Stimulated activated CD4-positive, alpha-beta T cell treated with anti-CD3 and anti-CD28 coated beads, TNF-alpha, amount 100 ng/mL, for 1 hour (primary cell): ENCODE measurements around the gene BLTP3A.
"Not testable (repeated sequence)": the region's sequence is repeated elsewhere in the genome, so short reads cannot be mapped to it uniquely, and the experiment has no call there.

Source experiments
- DNase-seq, 3 donors: peaks; one replicate each; pipeline ENCODE4 v3.0.0-alpha.2; 2020; ENCODE audit warnings: low read depth in 3 of 3, low spot score in 1 of 3

Gene BLTP3A

DNA sequence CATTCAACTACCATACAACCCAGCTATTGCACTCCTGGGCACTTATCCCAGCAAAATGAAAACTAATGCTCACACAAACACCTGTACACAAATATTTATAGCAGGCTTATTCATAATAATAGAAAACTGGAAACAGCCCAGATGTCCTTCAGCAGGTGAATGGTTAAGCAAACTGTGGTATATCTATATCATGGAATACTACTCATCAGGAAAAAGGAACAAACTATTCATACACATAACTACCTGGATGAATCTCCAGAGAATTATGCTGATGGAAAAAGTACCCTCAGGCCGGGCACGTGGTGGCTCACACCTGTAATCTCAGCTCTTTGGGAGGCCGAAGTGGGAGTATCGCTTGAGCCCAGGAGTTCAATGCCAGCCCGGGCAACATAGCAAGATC is 3.8 kb upstream of the BLTP3A start:
- DNase-seq: no peak

DNA sequence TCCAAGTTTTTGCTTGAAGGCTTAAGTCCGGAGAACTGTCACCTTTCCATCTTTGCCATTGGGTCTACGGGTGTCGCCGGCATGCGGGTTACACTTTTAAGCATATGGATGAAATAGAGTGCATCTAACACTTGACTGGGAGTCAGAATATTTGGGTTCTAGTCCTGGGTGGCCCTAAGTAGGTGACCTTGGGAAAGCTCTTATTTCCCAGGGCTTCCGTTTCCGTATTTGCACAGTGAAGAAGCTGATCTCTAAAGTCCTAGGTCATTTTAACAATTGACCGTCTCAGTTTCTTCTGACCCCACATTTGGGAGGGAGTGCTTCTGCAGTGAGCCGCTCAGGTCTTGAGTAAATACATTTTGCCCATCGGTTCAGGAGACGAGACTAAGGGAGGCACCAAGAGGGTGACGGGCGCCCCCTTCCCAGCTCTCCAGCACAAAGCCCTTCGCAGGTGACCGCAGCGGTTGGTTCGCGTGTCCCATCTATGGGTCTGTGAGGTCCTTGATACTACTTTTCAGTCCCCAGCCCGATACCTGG is 651 bp upstream of the BLTP3A start:
- DNase-seq: peak in 2 of 3 donors; percentile 5 to 24

DNA sequence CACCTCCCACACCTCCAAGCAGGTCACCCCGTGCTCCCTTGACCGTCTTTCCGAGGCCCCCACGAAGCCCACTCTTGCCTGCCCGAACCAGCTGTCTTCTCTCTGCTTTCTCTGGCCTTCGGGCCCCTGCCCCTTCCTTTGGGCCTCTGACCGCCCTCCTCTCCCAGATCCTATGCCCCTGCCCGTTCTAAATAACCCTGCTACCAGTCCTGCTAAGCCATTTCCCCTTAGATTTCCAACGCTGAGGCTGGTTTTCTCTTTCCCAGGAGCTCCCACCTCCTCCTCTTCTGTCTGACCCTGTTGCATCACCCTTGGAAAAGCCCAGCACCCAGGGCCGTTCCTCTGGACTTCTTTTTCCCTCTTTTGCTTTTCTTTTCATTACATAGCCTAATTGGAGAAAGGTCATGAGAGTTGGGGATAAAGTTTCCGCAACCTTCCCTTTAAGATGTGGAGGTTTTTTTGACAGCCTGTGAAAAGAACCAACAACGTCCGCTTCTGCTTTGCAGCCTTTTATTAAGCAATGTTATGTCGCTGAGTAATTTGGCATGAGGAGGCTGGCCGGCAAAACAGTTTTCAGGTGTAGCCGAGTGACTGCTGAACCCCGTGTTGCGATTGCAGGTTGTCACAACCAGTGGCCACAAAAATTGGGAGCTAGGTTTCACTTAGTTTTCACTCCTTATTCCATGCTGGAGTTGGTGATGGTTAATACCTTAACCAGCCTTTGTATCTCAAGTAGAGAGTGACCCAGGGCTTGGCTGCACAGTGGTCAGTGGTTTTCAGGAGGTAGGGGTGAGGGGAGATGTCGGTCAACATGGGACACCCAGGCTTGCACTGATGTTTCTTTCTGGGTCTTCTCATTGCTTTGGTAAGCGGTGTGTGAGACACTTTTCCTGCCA is 970 bp downstream of the BLTP3A start:
- DNase-seq: no peak

DNA sequence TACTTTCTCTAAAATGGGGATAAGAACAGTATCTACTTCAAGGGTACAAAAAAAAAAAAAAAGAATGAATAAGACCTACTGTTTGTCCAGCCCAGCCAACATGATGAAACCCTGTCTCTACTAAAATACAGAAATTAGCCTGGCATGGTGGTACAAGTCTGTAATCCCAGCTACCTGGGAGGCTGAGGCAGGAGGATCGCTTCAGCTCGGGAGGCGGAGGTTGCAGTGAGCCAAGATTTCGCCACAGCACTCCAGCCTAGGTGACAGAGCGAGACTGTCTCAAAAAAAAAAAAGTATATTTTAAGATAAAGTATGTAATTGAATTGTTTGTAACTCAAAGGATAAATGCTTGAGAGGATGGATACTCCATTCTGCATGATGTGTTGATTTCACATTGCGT is 2.0 kb downstream of the BLTP3A start:
- no peak for DNase-seq

DNA sequence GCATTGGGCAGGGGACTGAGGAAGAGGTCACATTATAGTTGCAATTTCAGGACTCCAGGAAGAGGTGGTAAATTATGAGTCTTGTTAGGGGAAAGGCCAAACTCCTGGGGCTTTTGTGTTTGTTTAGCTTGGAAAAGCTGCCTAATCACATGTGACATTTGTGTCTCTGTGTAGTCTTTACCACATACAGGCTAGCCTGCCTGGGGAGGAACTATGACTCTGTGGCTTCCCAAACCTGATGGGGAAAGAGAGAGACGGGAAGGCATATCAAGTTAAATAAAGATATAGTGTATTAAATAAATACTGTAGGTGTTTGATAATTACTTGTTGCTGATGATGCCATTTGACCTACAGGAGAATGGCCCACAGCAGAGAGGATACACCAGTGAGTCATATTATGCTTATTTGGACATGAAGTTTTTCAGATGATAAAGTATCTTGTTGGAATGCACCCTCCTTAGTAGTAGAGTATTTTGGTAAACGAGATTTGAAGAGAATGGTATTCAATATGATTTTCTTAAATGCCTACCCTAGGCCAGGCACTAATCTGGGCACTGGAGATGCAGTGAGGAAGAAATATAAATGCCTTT is 4.0 kb downstream of the BLTP3A start:
- no peak for DNase-seq

DNA sequence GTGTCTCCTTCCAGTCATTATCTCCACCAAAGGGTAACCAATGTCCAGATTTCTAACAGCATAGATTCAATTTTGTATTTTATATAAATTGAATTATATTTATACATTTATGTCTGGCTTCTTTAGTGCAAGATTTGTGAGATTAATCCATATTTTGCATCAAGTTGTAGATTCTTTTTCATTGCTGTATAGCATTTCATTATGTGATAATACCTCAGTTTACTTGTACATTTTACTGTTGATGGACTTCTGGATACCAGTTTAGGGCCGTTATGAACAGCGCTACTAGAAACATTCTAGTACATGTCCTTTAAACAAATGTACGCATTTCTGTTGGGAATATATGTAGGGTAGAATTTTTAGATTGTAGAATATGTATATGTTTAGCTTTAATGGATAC is 6.2 kb downstream of the BLTP3A start:
- DNase-seq: no peak

DNA sequence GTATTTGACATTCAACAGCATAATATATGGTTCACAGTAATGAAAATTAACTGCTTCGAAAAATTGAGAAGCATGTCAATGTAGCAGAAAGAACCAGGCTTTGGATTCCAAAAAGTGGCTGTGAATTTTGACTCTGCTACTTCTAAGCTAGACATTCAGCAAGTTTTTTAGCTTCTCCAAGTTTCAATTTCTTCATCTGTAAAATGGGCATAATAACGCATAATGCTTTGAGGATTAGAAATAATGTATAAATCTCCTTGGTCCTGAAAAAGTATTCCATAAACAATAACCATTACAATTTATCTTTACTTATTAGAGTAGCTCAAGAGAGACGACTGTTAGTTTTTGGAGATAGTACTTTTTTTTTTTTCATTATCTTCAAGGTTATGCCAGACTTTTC is 7.7 kb downstream of the BLTP3A start:
- no peak for DNase-seq

DNA sequence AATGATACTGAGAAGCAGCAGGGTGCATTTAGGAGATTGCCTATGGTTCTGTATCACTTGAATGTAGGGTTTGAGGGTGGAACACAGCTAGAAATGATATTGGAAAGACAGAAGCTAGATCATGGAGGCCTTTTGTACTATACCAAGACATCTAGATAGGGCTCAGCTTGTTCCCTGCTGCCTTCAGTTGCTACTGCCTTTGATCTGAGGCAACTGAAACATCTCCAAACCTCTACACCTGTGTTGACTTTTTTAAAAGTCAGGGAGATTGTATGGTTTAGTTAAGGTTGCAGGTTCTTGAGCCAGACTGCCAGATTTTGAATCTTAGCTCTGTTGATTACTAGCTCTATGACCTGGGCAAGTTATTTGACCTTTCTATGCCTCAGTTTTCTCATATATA is 12.7 kb downstream of the BLTP3A start:
- no peak for DNase-seq

DNA sequence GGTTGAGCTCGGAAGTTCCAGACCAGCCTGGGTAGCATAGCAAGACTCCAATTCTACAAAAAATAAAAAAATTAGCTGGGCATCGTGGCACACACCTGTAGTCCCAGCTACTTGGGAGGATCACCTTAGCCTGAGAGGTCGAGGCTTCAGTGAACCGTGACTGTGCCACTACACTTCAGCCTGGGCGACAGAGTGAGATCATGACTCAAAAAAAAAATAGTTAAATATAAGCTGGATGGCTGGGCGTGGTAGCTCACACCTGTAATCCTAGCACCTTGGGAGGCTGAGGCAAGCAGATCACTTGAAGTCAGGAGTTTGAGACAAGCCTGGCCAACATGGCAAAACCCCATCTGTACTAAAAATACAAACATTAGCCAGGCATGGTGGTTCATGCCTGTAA is 13.2 kb downstream of the BLTP3A start:
- not testable (repeated sequence) for DNase-seq

DNA sequence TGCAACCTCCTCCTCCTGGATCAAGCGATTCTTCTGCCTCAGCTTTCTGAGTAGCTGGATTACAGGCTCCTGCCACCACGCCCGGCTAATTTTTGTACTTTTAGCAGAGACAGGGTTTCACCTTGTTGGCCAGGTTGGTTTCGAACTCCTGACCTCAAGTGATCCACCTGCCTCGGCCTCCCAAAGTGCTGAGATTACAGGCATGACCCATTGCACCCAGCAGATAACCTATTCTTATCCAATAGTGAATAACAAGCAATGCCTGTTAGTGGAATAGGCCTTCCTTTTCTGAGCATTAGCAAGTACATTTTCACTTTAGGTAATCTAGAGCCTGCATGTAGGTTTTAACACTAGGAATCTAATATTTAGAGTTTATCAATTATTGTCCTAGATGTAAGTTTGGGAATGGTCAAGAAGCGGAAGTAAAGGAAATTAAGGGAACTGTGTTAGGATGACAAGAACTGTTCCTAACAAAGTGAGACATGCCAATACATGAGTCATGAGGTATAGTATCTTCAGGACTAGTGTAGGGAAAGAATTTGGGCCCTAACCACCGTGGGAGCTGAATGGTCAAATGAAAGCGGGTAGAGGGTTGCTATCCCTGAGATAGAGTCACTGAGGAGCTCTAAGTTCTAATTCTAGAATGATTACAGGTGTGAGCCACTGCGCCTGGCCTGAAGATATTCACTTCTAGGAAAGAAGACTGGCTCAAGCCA is 15.0 kb downstream of the BLTP3A start:
- DNase-seq: no peak

DNA sequence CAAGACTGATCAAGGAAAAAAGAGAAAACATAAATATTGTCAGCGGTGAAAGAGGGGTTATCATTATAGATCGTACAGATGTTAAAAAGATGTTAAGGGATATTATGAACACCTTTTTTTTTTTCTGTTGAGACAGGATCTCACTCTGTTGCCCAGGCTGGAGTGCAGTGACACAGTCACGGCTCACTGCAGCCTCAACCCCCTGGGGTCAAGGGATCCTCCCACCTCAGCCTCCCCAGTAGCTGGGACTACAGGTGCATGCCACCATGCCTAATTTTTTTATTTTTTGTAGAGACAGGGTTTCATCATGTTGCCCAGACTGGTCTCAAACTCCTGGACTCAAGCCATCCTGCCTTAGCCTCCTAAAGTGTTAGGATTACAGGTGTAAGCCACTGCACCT is 16.6 kb downstream of the BLTP3A start:
- DNase-seq: not testable (repeated sequence)

DNA sequence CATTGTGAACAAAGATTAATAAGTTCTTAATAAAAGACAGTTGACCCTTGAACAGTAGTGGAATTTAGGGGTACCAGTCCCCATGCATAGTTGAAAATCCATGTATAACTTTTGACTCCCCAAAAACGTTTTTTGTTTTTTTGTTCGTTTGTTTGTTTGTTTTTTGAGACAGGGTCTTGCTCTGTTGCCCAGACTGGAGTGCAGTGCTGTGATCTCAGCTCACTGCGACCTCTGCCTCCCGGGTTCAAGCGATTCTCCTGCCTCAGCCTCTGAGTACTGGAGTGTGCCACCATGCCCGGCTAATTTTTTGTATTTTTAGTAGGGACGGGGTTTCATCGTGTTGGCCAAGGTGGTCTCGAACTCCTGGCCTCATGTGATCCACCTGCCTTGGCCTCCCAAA is 17.5 kb downstream of the BLTP3A start:
- not testable (repeated sequence) for DNase-seq

DNA sequence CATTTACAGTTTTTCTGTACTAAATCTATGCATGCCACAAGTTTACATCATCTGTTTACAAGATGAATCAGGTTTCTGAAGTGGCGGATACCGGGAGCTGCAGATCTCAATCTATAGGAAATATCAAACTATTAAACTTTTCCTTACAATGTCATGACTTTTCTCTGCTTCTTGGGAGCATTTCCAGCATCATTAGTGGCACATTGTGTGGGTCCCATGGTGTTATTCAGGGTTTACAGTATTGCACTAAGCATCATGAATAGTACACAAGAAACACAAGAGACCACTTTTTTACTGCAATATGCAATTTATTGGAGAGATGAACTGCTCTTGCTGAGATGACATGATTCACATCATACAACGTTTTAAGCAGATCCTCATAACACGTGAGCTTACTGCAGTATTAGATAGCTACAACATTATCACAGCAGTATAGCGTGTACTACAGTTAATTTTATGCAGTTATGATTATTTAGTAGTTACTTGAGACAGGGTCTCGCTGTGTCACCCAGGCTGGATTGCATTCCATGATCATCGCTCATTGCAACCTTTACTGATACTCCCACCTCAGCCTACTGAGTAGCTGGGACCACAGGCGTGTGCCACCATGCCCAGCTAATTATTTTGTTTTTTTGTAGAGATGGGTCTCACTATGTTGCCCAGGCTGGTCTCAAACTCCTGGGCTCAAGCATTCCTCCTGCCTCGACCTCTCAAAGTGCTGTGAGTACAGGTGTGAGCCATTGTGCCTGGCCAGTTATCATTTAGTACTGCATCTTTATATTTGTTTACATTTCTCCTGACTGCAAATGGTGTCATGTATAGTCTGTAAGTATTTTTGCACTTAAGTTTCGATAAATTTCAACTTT is 18.4 kb downstream of the BLTP3A start:
- DNase-seq: no peak

DNA sequence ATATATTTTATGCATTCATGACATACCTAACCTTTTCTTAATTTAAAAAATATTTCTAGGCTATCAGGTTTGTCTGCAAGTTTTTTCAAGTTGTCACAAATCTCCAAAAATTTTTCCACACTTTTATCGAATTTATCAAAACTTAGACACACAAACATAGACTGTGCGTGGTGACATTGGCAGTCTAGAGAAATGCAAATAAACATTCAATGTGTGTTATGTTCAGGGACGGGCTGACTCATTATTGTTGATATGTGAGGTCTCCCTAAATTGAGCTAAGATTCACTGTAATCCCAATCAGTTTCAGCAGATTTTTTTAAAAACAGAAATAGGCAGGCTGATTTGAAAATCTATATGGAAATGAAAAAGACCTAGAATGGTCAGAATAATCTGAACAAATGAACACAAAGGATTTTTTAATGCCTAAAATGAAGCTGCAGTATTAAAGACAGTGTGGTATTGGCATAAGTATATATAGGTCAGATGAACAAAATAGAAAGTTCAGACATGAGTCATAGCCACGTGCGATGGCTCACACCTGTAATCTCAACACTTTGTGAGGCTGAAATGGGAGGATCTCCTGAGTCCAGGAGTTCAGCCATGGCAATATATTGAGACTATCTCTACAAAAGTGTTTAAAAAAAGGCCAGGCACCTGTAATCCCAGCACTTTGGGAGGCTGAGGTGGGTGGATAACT is 19.2 kb downstream of the BLTP3A start:
- DNase-seq: no peak

DNA sequence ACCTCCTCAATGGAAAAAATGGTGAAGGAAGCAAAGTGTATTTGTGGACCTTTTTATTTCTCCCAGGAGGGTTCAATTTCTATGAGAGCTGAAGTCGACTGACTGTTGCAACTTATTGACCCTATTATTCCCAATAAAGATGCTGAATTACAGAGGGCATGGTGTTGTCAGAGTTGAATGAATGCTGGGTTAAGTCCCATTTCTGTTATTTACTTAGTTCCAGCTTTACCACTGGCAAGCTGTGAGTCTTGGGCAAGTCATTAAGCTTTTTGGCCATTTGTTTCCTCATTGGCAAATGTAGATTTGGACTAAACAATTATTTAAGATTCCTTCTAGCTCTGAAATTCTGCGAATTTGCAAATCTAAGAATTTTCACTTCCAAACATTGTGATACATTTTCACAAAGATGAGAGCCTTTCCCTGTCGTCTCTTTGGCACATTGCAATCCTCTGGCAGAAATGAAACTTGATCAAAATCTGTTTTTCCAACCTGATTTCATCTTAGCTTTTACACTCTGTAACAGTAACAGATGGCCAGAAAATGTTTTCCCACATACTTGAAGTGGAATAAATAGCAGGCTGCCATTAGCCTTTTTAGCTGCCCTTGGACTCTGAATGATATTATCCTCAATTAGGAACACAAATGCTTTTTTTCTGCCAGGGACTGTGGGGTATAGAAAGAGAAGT is 21.3 kb downstream of the BLTP3A start:
- no peak for DNase-seq

DNA sequence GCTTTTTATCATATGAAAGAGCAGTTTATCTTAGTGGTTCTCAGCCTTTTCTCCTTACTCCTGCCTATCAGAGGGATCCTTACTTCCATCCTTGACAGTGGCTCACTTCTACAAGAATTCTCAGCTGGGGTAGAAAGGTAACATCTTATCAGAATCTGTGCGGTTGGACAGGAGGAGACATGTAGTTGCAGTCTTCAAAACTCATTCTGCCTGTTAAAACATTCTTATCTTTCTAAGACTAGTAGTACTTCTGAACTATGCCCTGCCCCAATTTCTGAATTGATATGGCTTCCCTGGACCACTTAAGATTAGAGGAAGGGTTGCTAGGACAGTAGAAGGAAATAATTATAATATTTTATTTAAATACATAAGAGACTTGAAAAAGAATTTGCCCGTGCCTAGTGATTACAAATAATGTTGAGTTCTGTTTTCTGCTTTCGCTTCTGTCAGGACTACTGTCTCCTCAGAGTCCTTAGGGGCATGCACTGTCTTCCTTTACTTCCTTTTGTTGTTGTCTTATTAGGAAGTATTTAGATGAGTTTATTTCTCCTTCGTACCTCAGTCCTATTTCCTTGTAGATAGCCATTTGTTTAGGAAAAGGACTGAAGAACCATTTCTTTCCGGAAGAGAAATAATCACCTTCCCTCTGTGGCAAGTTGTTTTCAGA is 24.9 kb downstream of the BLTP3A start:
- DNase-seq: no peak

DNA sequence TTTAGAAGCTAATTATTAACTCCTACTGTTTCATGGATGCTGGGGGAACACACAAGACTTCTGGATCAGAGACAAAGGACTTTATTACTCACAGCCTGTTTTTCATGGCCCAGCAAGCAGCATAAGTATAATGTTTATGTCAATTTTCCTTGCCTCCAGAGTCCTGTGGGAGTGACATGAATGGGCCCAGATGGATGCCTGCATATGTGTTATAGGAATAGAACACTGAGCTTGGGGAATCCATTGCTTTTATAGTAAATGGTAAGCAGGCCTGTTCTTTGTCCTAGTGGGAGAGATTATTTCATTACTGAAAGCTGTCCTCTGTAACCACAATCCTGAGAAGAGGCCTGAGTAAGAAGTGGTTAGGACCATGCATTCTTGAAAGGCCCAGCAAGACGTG is 25.6 kb downstream of the BLTP3A start:
- no peak for DNase-seq

DNA sequence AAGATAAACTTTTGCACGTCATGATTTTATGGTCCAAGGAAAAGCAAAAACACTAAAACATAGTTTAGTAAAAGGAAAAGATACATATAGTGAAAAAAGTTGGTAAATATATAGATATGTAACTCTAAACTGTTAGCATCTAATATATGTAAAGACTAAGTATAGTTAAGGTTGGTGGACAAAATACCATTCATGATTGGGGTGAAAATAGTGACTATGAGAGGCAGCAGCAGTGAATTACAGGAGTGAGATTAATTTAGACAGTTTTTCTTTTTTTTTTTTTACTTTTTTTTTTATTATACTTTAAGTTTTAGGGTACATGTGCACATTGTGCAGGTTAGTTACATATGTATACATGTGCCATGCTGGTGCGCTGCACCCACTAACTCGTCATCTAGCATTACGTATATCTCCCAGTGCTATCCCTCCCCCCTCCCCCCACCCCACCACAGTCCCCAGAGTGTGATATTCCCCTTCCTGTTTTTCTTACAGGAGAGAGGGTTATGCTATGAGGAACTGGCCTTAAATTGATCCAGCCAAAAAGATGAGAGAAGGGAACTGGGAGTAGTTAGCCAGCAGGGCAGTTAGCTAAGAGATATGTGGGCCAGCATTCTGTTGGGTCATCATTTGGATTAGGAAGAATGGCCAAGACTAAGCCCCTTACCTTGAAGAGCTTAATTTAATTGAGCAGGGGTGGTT is 27.1 kb downstream of the BLTP3A start:
- DNase-seq: not testable (repeated sequence)
